Left lung (tissue), 10 donors: ENCODE measurements around the gene UBXN2A. TPM values are rescaled to one million over a fixed set of nuclear protein-coding genes. Genes with fewer than 3 reads are reported as not detected.

ENCODE experiments used
- ATAC-seq: fragments of 200-7000 bp; cut with Tn5 transposase; one replicate; pipeline ENCODE4 v1.9.1; 2020; ENCODE audit warnings: moderate library complexity
- DNase-seq, 4 donors: peaks; one replicate each; pipeline ENCODE4 v3.0.0-alpha.2; 2013 to 2020
- H3K27ac ChIP-seq, 2 donors: fragments of 200-600 bp; sonication (generic) in 1 of 2; one replicate each; pipeline versions ENCODE4 v1.5.0 to v1.8.0; 2020 to 2021
- H3K27me3 ChIP-seq, 2 donors: fragments of 200-600 bp; sonication (generic) in 1 of 2; one replicate each; pipeline versions ENCODE4 v1.5.0 to v1.8.0; 2020 to 2021
- H3K36me3 ChIP-seq, 2 donors: fragments of 200-600 bp; sonication (generic) in 1 of 2; one replicate each; pipeline versions ENCODE4 v1.5.0 to v1.8.0; 2020 to 2021
- H3K4me1 ChIP-seq, 2 donors: fragments of 200-600 bp; one replicate each; pipeline ENCODE4 v1.8.0; 2021
- H3K4me3 ChIP-seq, 2 donors: fragments of 200-600 bp; sonication (generic) in 1 of 2; one replicate each; pipeline versions ENCODE4 v1.5.0 to v1.8.0; 2020 to 2021; ENCODE audit warnings: mild to moderate bottlenecking in 1 of 2
- H3K9me3 ChIP-seq, 2 donors: fragments of 200-600 bp; sonication (generic) in 1 of 2; one replicate each; pipeline versions ENCODE4 v1.5.0 to v1.8.0; 2020 to 2021
- CTCF ChIP-seq, 2 donors: fragments of 200-600 bp; sonication (generic) in 1 of 2; IDR thresholded peaks; one replicate each; pipeline versions ENCODE4 v1.5.0 to v1.8.0; 2021; ENCODE audit warnings: antibody characterized with exemption in 2 of 2
- intact Hi-C, 2 donors: fragments of 100-400 bp; cut with DNase I; formaldehyde crosslinking; loops; one replicate each; pipeline versions ENCODE4 v1.11.2 to v1.14.2; 2022
- polyA plus RNA-seq, 6 donors: library from polyadenylated mRNA; unstranded; fragments of 120-200 nt; gene quantifications; one replicate each; pipeline ENCODE4 v1.2.1, GENCODE V29; 2013; ENCODE audit not compliant: insufficient read length in 6 of 6
- total RNA-seq, 2 donors: library from RNA; stranded (reverse); fragmentation: NEBNext Ultra II Directional; extraction: Animal tissue kit (Norgen Biotek cat#: 25700); gene quantifications; one replicate each; pipeline ENCODE4 v1.2.1, GENCODE V29; 2021
- donor health status: DM: no; HTN: yes; CAD: no.
- donor health status: DM: no; HTN: no; CAD: no.

Gene UBXN2A
- total and polyA plus RNA-seq, 8 donors = 13.4 to 24.1 (median 21.4) TPM

GRCh38 chr2:23988371-23988770, 48.1 kb downstream of the UBXN2A start:
- H3K4me1 ChIP-seq = no peaks in the 10 kb centered on the region
- no peak overlapping the region for H3K27ac ChIP-seq
- ATAC-seq (peak; percentile 34), DNase-seq (no peak)
- H3K36me3 ChIP-seq = peaks cover 0 to 38% of the 10 kb centered on the region in 2 donors
- intact Hi-C loops = no loop called here
- no peak overlapping the region for H3K4me3 ChIP-seq
- H3K9me3 ChIP-seq = no peaks in the 10 kb centered on the region
- no peaks in the 10 kb centered on the region for H3K27me3 ChIP-seq
- TF ChIP-seq CTCF (IDR thresholded peaks at IDR 0.05) = peak in 1 of 2 donors; percentile 9

GRCh38 chr2:23992931-23993330, 52.7 kb downstream of the UBXN2A start:
- no peaks in the 10 kb centered on the region for H3K4me1 ChIP-seq
- no peaks in the 10 kb centered on the region for H3K9me3 ChIP-seq
- DNase-seq (no peak), ATAC-seq (no peak)
- intact Hi-C loops = no loop called here
- no peaks in the 10 kb centered on the region for H3K36me3 ChIP-seq
- no peak for TF ChIP-seq CTCF (IDR thresholded peaks at IDR 0.05)
- no peak overlapping the region for H3K27ac ChIP-seq
- H3K4me3 ChIP-seq = no peak overlapping the region
- no peaks in the 10 kb centered on the region for H3K27me3 ChIP-seq

GRCh38 chr2:23993736-23994269, 53.5 kb downstream of the UBXN2A start:
- Histone ChIP-seq H3K9me3 (no peaks in the 10 kb centered on the region), H3K36me3 (no peaks in the 10 kb centered on the region), H3K27ac (no peak overlapping the region), H3K4me1 (no peaks in the 10 kb centered on the region), H3K4me3 (no peak overlapping the region), H3K27me3 (no peaks in the 10 kb centered on the region)
- DNase-seq (no peak), ATAC-seq (no peak)
- intact Hi-C loops = no loop called here
- no peak for TF ChIP-seq CTCF (IDR thresholded peaks at IDR 0.05)

GRCh38 chr2:23994567-23994966, 54.3 kb downstream of the UBXN2A start:
- no peak for ATAC-seq
- TF ChIP-seq CTCF (IDR thresholded peaks at IDR 0.05) = no peak
- peaks cover 0 to 2% of the 10 kb centered on the region in 2 donors for H3K36me3 ChIP-seq
- DNase-seq = no peak
- intact Hi-C loops = no loop called here
- H3K9me3 ChIP-seq = no peaks in the 10 kb centered on the region
- no peaks in the 10 kb centered on the region for H3K27me3 ChIP-seq
- no peak overlapping the region for H3K4me3 ChIP-seq
- no peak overlapping the region for H3K27ac ChIP-seq
- H3K4me1 ChIP-seq = no peaks in the 10 kb centered on the region

- ATAC-seq = no peak
- Histone ChIP-seq H3K27ac (no peak overlapping the region), H3K9me3 (no peaks in the 10 kb centered on the region), H3K4me1 (peaks cover 6 to 13% of the 10 kb centered on the region in 2 donors), H3K36me3 (no peaks in the 10 kb centered on the region), H3K4me3 (no peak overlapping the region), H3K27me3 (peaks cover 26 to 45% of the 10 kb centered on the region in 2 donors)
- DNase-seq = no peak
- no peak for TF ChIP-seq CTCF (IDR thresholded peaks at IDR 0.05)
- intact Hi-C loops = no loop called here
Observed at GRCh38 chr2:24007693-24008092, 67.4 kb downstream of the UBXN2A start.
